ENCODE measurements around the gene NDUFA12. TPM values are rescaled to one million over a fixed set of nuclear protein-coding genes. Genes with fewer than 3 reads are reported as not detected.
"Not testable (repeated sequence)": the region's sequence is repeated elsewhere in the genome, so short reads cannot be mapped to it uniquely, and the experiment has no call there.

NDUFA12 gene
- total and polyA plus RNA-seq, 7 donors = 189 to 389 (median 254) TPM

DNA sequence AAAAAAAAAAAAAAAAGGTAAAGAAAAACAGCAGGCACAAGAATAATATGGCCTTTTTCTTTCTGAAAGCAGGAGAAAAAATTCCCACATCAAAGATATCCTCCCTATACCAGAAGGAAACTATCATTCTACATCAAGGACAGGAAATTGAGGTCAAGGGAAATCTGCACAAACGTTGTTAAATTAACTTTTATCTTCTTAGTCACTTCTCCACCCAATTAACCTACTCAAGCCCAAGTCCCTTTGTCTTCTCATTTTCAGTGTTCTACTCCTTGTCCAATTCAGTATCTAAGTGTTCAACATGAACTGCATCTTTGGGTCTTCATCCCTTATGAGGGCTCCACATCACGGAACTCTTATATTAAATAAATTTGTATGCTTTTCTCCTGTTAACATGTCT lies 15.7 kb downstream of the NDUFA12 start:
- no peaks in the 10 kb centered on the region for H3K4me1 ChIP-seq
- no peaks in the 10 kb centered on the region for H3K9me3 ChIP-seq
- no peaks in the 10 kb centered on the region for H3K27me3 ChIP-seq (ENCODE audit: insufficient read depth in 3 of 3, low read length in 2 of 3)
- ATAC-seq (no peak), DNase-seq (no peak)
- intact Hi-C loops (cut with DNase I) = no loop called here
- TF ChIP-seq, protein P1, sequence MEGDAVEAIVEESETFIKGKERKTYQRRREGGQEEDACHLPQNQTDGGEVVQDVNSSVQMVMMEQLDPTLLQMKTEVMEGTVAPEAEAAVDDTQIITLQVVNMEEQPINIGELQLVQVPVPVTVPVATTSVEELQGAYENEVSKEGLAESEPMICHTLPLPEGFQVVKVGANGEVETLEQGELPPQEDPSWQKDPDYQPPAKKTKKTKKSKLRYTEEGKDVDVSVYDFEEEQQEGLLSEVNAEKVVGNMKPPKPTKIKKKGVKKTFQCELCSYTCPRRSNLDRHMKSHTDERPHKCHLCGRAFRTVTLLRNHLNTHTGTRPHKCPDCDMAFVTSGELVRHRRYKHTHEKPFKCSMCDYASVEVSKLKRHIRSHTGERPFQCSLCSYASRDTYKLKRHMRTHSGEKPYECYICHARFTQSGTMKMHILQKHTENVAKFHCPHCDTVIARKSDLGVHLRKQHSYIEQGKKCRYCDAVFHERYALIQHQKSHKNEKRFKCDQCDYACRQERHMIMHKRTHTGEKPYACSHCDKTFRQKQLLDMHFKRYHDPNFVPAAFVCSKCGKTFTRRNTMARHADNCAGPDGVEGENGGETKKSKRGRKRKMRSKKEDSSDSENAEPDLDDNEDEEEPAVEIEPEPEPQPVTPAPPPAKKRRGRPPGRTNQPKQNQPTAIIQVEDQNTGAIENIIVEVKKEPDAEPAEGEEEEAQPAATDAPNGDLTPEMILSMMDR (IDR thresholded peaks at IDR 0.05) = no peak
- H3K27ac ChIP-seq = no peak overlapping the region
- peaks cover 6 to 26% of the 10 kb centered on the region in 2 donors for H3K36me3 ChIP-seq (ENCODE audit: insufficient read depth in 1 of 2, low read depth in 1 of 2)
- H3K4me3 ChIP-seq = no peak overlapping the region
- 60 to 70% (median 61%) methylated on average over 2 of the region's 2 CpGs for WGBS, 3 donors

DNA sequence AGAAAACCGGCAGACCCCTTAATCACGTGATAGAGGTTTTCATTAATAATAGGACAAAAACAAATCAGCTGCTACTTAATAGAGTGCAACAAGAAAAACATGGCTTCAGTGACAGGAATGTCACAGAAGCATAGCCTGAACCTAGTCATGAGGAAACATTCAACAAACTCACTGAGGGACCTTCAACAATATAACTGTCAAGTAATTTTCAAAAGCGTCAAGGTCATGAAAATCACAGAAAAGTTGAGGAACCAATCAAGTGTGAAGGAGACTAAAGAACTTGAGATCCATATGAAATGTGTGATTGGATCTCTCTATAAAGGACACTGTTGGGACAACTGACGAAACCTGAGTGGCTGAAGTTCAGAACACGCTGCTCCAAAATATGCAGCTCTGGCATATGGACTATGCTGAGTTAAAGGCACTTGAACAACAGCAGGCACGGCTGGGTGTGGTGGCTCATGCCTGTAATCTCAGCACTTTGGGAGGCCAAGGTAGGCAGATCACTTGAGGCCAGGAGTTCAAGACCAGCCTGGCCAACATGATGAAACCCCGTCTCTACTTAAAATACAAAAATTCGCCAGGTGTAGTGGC lies 16.3 kb downstream of the NDUFA12 start:
- Histone ChIP-seq H3K4me1 (no peaks in the 10 kb centered on the region), H3K27me3 (ENCODE audit: insufficient read depth in 3 of 3, low read length in 2 of 3) (no peaks in the 10 kb centered on the region), H3K9me3 (no peaks in the 10 kb centered on the region), H3K4me3 (no peak overlapping the region), H3K27ac (no peak overlapping the region), H3K36me3 (ENCODE audit: insufficient read depth in 1 of 2, low read depth in 1 of 2) (peaks cover 3 to 21% of the 10 kb centered on the region in 2 donors)
- DNase-seq (no peak), ATAC-seq (peak in 3 of 4 donors; percentile 39 to 64 (median 58))
- intact Hi-C loops (cut with DNase I) = no loop called here
- 69 to 83% (median 71%) methylated on average over 8 of the region's 8 CpGs for WGBS, 3 donors
- TF ChIP-seq, protein P1 (IDR thresholded peaks at IDR 0.05) = no peak

- DNase-seq; H3K27ac ChIP-seq; intact Hi-C loops (cut with DNase I); H3K9me3 ChIP-seq; H3K4me1 ChIP-seq; H3K27me3 ChIP-seq (ENCODE audit: insufficient read depth in 3 of 3, low read length in 2 of 3); H3K4me3 ChIP-seq; ATAC-seq: not testable (repeated sequence)
- peaks cover 0 to 12% of the 10 kb centered on the region in 2 donors for H3K36me3 ChIP-seq (ENCODE audit: insufficient read depth in 1 of 2, low read depth in 1 of 2)
- WGBS, 3 donors = 84 to 85% (median 84%) methylated on average over 9 of the region's 9 CpGs
Measured at GRCh38 chr12:94985099-94985498, 18.4 kb downstream of the NDUFA12 start.

GRCh38 chr12:94983321-94983720 lies 20.2 kb downstream of the NDUFA12 start:
- 100% methylated on average over 2 of the region's 2 CpGs for WGBS, 3 donors
- H3K36me3 ChIP-seq (ENCODE audit: insufficient read depth in 1 of 2, low read depth in 1 of 2) = peaks cover 0 to 7% of the 10 kb centered on the region in 2 donors
- no peaks in the 10 kb centered on the region for H3K9me3 ChIP-seq
- H3K4me1 ChIP-seq = peaks cover 7% of the 10 kb centered on the region
- TF ChIP-seq, protein P1 (IDR thresholded peaks at IDR 0.05) = no peak
- intact Hi-C loops (cut with DNase I) = no loop called here
- no peak overlapping the region for H3K27ac ChIP-seq
- ATAC-seq (no peak), DNase-seq (no peak)
- H3K4me3 ChIP-seq = no peak overlapping the region
- no peaks in the 10 kb centered on the region for H3K27me3 ChIP-seq (ENCODE audit: insufficient read depth in 3 of 3, low read length in 2 of 3)

GRCh38 chr12:94982456-94982855 lies 21.0 kb downstream of the NDUFA12 start:
- intact Hi-C loops (cut with DNase I) = no loop called here
- WGBS, 3 donors = 43 to 66% (median 48%) methylated on average over 7 of the region's 7 CpGs
- ATAC-seq (peak; percentile 31 to 62 (median 59)), DNase-seq (no peak)
- H3K36me3 ChIP-seq (ENCODE audit: insufficient read depth in 1 of 2, low read depth in 1 of 2) = peaks cover 0 to 7% of the 10 kb centered on the region in 2 donors
- H3K4me1 ChIP-seq = peaks cover 7% of the 10 kb centered on the region
- TF ChIP-seq, protein P1 (IDR thresholded peaks at IDR 0.05) = no peak
- H3K27ac ChIP-seq = peak overlapping the region; percentile 56
- H3K4me3 ChIP-seq = no peak overlapping the region
- H3K27me3 ChIP-seq (ENCODE audit: insufficient read depth in 3 of 3, low read length in 2 of 3) = no peaks in the 10 kb centered on the region
- no peaks in the 10 kb centered on the region for H3K9me3 ChIP-seq

Measured in psoas muscle (tissue), 8 donors.